ENCODE results near the gene GLYATL2.

Gene GLYATL2, protein sequence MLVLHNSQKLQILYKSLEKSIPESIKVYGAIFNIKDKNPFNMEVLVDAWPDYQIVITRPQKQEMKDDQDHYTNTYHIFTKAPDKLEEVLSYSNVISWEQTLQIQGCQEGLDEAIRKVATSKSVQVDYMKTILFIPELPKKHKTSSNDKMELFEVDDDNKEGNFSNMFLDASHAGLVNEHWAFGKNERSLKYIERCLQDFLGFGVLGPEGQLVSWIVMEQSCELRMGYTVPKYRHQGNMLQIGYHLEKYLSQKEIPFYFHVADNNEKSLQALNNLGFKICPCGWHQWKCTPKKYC

DNA sequence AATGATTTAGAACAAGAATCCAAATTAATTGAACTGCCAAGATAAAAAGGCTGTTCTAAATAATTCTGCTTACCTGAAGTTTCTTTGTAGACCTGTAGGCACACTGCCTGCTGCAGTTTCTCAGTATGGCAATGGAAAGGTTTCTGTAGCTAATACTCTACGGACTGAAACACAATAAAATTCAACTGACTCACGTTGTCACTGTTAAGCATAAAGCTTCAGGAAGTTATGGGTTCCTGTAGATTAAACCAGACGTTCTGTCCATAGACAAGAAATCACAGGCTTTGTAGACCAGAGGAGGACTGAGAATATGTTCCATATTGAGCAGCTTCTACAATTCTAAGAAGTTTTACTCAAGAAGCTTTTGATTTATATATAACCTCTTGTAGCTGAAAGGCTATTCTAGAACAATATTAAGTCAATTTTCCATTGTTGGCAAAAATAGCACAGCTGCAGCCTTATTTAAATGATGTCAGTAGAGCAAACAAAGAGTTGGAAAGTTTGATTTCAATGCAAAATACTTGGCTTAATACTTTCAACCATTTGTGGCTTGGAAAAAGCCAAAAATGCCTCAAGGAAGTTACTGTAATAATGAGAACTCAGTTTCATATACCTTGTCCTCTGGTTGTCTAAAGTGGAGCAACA, at the start of gene GLYATL2:
Gene GLYATL2, minus strand, starts transcription at position 344 of the 645 bp plus-strand sequence. CDS start 5,092 bp downstream, outside the sequence.
- H3K9ac ChIP-seq, result no peak within 1 kb of the TSS
- H2AFZ ChIP-seq, result no peak within 1 kb of the TSS
- no peaks in the 10 kb centered on the region for H3K9me3 ChIP-seq (ENCODE audit: control insufficient read depth, low read length)
- no peak within 1 kb of the TSS for H3K4me3 ChIP-seq (ENCODE audit: low read depth, low read length)
- H3K36me3 ChIP-seq (ENCODE audit: control insufficient read depth, insufficient read depth, low read length), result no peaks in the 10 kb centered on the region
- no peaks in the 10 kb centered on the region for H3K79me2 ChIP-seq
- no peak within 1 kb of the TSS for H3K27ac ChIP-seq
- H3K4me2 ChIP-seq (ENCODE audit: low read length), result no peak within 1 kb of the TSS
- no peaks in the 10 kb centered on the region for H3K27me3 ChIP-seq (ENCODE audit: control insufficient read depth, insufficient read depth, low read length)
- H3K4me1 ChIP-seq, result no peaks in the 10 kb centered on the region
- TF ChIP-seq, protein P1, sequence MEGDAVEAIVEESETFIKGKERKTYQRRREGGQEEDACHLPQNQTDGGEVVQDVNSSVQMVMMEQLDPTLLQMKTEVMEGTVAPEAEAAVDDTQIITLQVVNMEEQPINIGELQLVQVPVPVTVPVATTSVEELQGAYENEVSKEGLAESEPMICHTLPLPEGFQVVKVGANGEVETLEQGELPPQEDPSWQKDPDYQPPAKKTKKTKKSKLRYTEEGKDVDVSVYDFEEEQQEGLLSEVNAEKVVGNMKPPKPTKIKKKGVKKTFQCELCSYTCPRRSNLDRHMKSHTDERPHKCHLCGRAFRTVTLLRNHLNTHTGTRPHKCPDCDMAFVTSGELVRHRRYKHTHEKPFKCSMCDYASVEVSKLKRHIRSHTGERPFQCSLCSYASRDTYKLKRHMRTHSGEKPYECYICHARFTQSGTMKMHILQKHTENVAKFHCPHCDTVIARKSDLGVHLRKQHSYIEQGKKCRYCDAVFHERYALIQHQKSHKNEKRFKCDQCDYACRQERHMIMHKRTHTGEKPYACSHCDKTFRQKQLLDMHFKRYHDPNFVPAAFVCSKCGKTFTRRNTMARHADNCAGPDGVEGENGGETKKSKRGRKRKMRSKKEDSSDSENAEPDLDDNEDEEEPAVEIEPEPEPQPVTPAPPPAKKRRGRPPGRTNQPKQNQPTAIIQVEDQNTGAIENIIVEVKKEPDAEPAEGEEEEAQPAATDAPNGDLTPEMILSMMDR (IDR thresholded peaks at IDR 0.05), result no peak

DNA sequence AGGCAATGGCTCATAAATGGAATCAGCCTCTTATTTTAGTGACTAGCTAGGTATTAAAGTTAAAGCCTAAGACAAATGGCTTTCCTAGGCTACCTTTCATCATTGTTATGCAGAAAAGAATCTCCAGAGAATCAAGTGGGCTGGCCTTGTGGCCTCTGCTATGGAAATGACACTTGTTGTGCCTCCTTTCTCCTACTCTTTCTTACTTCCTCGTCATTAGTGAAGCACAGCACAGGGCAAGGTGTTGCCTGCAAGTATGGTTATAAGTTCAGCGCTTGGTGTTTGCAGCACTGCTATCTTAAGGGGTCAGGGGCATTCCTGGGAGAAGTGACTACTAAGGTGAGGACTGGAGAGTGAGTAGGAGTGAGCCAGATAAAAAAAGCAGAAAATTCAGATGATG, 49.4 kb upstream of the GLYATL2 start:
- H3K9me3 ChIP-seq (ENCODE audit: control insufficient read depth, low read length), result no peaks in the 10 kb centered on the region
- H3K27me3 ChIP-seq (ENCODE audit: control insufficient read depth, insufficient read depth, low read length), result no peaks in the 10 kb centered on the region
- no peaks in the 10 kb centered on the region for H3K4me1 ChIP-seq
- H2AFZ ChIP-seq, result no peak overlapping the region
- TF ChIP-seq, protein P1 (IDR thresholded peaks at IDR 0.05), result no peak
- no peaks in the 10 kb centered on the region for H3K79me2 ChIP-seq
- no peak overlapping the region for H3K9ac ChIP-seq
- H3K36me3 ChIP-seq (ENCODE audit: control insufficient read depth, insufficient read depth, low read length), result no peaks in the 10 kb centered on the region
- no peak overlapping the region for H3K27ac ChIP-seq
- H3K4me3 ChIP-seq (ENCODE audit: low read depth, low read length), result no peak overlapping the region
- H3K4me2 ChIP-seq (ENCODE audit: low read length), result no peak overlapping the region

DNA sequence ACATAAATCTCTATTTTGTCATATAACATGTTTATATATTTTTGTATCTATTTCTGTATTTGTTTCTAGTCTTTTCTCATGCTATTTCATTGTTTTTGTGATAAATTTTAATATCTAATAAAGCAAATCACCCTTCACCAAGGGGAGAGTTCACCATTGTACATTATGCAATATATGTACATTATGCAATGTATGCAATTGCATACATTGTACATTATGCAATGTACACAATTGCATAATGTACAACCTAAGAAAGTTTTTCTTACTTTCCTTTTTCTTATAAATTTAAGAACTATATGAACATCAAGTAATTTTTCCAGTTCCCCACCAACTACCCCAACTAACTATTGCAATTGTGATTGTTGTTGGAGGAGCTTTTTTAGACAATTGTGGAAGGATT, 44.1 kb upstream of the GLYATL2 start:
- Histone ChIP-seq H3K9me3 (ENCODE audit: control insufficient read depth, low read length) (no peaks in the 10 kb centered on the region), H2AFZ (no peak overlapping the region), H3K36me3 (ENCODE audit: control insufficient read depth, insufficient read depth, low read length) (no peaks in the 10 kb centered on the region), H3K4me1 (no peaks in the 10 kb centered on the region), H3K79me2 (no peaks in the 10 kb centered on the region), H3K9ac (no peak overlapping the region), H3K27me3 (ENCODE audit: control insufficient read depth, insufficient read depth, low read length) (no peaks in the 10 kb centered on the region), H3K4me2 (ENCODE audit: low read length) (no peak overlapping the region), H3K27ac (no peak overlapping the region), H3K4me3 (ENCODE audit: low read depth, low read length) (no peak overlapping the region)
- TF ChIP-seq, protein P1 (IDR thresholded peaks at IDR 0.05), result no peak

DNA sequence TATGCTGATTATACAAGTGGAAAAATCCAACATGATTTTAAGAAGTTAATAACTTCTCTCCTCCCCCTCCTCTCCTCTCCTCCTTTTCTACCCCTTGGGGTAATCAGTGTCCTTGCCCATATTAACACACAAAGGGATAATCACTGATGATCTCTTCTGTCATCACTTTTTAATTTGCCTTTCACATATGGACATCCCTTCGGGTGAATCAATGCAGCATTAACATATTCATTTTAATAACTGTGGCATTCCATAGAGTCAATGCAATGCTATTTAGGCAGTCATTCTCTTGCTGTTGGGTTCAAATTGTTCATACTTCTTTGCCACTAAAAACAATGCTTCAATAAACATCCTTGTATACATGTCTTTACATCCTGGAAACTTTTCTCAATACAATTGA, 42.9 kb upstream of the GLYATL2 start:
- H3K4me3 ChIP-seq (ENCODE audit: low read depth, low read length), result no peak overlapping the region
- H3K4me1 ChIP-seq, result no peaks in the 10 kb centered on the region
- H3K4me2 ChIP-seq (ENCODE audit: low read length), result no peak overlapping the region
- H3K9ac ChIP-seq, result no peak overlapping the region
- no peaks in the 10 kb centered on the region for H3K27me3 ChIP-seq (ENCODE audit: control insufficient read depth, insufficient read depth, low read length)
- no peaks in the 10 kb centered on the region for H3K79me2 ChIP-seq
- no peaks in the 10 kb centered on the region for H3K9me3 ChIP-seq (ENCODE audit: control insufficient read depth, low read length)
- H2AFZ ChIP-seq, result no peak overlapping the region
- TF ChIP-seq, protein P1 (IDR thresholded peaks at IDR 0.05), result no peak
- H3K36me3 ChIP-seq (ENCODE audit: control insufficient read depth, insufficient read depth, low read length), result no peaks in the 10 kb centered on the region
- no peak overlapping the region for H3K27ac ChIP-seq
